ENCODE measurements around the gene SPNS1.
"Not testable (repeated sequence)": the region's sequence is repeated elsewhere in the genome, so short reads cannot be mapped to it uniquely, and the experiment has no call there.

Gene SPNS1, protein sequence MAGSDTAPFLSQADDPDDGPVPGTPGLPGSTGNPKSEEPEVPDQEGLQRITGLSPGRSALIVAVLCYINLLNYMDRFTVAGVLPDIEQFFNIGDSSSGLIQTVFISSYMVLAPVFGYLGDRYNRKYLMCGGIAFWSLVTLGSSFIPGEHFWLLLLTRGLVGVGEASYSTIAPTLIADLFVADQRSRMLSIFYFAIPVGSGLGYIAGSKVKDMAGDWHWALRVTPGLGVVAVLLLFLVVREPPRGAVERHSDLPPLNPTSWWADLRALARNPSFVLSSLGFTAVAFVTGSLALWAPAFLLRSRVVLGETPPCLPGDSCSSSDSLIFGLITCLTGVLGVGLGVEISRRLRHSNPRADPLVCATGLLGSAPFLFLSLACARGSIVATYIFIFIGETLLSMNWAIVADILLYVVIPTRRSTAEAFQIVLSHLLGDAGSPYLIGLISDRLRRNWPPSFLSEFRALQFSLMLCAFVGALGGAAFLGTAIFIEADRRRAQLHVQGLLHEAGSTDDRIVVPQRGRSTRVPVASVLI

DNA sequence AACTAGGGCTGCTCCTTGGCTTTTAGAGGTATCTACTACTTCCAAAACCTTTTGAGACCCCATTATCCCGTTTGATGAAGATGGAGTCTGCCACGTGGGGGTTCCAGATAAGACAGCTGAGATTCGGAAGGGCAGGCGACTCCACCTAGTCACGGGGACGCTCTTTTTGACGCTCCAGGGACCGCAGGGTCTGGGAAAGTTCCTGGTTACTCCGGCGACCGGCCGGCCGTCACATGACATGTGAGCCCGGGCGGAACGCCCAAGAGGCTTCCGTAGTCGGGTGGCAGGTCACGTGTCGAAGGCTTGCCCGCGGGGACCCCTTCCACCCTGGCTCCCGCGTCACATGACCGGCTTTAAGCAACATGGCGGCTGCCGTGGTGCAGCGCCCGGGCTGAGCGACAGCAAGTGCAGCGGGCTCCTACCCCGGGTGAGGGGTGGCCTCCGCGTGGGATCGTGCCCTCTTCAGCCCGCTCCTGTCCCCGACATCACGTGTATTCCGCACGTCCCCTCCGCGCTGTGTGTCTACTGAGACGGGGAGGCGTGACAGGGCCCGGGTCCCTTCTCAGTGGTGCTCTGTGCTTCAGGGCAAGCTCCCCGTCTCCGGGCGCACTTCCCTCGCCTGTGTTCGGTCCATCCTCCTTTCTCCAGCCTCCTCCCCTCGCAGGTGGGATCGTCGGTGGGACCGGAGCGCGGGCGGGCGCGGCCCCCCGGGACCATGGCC is at the start of gene SPNS1:
SPNS1 (plus strand) TSS at position 342 of the 721 bp plus-strand sequence; CDS start at position 716, 374 bp downstream.
- DNase-seq (ENCODE audit: low spot score) = peak; percentile 99

DNA sequence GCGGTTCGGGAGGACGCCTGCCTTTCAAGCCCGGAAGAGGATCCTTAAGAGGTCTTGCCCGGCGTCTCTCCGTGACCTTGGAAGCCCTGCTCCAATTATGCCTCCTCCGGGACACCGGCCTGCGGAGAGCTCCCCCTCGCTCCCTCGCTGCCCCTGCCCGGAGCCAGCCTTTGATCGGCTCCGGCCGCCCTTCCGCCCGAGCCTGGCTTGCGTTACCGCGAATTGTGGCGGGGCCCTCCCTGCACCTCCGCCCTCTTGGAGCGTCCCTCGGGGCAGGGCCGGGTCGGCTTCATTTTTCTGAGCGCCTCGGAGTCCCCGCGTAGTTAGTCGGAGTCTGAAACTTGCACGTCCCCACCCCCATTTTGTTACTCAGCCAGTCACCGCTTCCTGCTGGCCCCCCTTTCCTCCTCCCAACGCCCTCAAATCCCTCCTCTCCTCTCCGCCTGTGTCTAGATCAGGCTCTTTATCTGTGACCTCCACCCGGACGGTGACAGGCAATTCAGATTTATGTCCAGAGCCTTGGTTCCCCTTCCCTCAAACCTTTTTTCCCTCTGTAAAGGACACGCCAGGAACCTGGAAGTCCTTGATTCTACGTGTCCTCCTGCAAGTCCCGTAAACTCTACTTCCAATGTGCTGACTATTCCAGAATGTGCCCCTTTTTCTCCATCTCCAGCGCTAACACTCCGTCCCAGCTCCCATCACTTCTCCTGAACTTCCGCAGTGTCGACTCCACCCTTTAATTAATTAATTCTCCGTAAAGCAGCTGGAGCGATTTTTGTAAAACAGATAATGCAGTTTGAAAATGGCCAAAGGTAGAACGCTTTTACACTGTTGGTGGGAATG is 49.0 kb upstream of the SPNS1 start:
- DNase-seq (ENCODE audit: low spot score) = peak; percentile 75

DNA sequence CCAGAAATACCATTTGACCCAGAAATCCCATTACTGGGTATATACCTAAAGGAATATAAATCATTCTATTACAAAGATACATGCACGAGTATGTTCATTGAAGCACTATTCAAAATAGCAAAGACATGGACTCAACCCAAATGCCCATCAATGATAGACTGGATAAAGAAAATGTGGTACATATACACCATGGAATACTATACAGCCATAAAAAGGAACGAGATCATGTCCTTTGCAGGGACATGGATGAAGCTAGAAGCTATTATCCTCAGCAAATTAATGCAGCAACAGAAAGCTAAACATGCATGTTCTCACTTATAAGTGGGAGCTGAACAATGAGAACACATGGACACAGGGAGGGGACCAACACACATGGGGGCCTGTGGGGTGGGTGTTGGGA is 48.3 kb upstream of the SPNS1 start:
- DNase-seq (ENCODE audit: low spot score) = not testable (repeated sequence)

DNA sequence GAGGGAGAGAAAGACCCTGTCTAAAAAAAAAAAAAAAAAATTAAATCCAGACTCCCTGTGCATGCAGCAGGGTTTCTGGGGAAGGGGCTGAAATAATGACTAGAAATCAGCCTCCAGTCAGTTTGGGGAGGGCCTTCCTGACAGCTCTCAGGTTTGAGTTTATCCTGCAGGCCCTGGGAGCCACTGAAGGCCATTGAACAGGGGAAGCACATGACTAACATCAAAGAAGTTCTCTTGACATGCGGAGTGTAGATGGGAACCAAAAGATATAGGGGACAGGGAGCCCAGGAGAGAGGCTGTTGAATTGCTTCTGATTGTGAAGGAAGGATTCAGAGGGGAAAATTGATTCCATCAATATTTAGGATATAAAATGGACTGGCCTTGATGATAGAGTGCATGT is 46.8 kb upstream of the SPNS1 start:
- DNase-seq (ENCODE audit: low spot score) = no peak

DNA sequence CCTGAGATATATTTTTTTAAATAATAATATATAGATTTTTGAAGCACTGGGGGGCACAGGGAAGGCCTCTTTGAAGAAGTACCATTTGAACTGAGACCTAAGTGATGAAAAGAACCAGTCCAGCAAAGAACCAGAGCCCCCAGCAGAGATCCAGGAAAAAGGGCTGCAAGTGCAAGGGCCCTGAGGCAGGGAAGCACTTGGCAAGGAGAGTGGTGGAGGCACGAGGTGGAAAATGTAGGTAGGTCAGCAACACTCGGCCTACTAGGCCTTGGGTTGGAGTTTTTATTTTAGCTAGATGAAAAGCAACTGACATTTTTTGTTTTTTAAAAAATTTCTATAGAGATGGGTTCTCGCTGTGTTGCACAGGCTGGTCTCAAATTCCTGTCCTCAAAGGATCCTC is 44.4 kb upstream of the SPNS1 start:
- DNase-seq (ENCODE audit: low spot score) = no peak

DNA sequence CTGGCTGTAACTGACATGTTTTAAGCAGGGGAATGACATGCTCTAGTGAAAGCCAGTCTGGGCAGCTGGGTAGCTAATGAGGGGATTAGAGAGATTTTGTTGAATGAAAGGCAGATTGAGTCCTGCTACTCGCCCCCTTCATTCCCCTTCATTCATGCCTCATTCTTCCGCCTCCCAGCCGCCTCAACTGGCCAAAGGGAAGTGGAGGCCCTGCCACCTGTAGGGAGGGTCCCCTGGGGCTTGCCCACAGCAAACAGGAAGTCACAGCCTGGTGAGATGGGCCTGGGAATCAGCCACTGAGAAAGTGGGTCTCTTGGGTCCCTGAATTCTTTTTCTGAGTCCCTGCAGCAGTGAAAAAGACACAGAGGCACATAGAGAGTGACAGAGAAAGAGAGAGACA is 43.9 kb upstream of the SPNS1 start:
- DNase-seq (ENCODE audit: low spot score) = no peak

DNA sequence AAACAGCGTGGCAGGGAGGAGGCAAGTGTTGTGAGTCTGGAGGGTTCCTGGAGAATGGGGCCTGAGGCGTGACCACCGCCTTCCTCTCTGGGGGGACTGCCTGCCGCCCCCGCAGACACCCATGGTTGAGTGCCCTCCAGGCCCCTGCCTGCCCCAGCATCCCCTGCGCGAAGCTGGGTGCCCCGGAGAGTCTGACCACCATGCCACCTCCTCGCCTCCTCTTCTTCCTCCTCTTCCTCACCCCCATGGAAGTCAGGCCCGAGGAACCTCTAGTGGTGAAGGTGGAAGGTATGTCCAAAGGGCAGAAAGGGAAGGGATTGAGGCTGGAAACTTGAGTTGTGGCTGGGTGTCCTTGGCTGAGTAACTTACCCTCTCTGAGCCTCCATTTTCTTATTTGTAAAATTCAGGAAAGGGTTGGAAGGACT is 42.8 kb upstream of the SPNS1 start, which contains the start of gene CD19:
CD19 (plus strand) TSS at position 171 of the 425 bp plus-strand sequence; CDS start at position 201, 30 bp downstream.
- DNase-seq (ENCODE audit: low spot score) = no peak

DNA sequence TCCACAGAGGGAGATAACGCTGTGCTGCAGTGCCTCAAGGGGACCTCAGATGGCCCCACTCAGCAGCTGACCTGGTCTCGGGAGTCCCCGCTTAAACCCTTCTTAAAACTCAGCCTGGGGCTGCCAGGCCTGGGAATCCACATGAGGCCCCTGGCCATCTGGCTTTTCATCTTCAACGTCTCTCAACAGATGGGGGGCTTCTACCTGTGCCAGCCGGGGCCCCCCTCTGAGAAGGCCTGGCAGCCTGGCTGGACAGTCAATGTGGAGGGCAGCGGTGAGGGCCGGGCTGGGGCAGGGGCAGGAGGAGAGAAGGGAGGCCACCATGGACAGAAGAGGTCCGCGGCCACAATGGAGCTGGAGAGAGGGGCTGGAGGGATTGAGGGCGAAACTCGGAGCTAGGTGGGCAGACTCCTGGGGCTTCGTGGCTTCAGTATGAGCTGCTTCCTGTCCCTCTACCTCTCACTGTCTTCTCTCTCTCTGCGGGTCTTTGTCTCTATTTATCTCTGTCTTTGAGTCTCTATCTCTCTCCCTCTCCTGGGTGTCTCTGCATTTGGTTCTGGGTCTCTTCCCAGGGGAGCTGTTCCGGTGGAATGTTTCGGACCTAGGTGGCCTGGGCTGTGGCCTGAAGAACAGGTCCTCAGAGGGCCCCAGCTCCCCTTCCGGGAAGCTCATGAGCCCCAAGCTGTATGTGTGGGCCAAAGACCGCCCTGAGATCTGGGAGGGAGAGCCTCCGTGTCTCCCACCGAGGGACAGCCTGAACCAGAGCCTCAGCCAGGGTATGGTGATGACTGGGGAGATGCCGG is 42.0 kb upstream of the SPNS1 start:
- DNase-seq (ENCODE audit: low spot score) = no peak

DNA sequence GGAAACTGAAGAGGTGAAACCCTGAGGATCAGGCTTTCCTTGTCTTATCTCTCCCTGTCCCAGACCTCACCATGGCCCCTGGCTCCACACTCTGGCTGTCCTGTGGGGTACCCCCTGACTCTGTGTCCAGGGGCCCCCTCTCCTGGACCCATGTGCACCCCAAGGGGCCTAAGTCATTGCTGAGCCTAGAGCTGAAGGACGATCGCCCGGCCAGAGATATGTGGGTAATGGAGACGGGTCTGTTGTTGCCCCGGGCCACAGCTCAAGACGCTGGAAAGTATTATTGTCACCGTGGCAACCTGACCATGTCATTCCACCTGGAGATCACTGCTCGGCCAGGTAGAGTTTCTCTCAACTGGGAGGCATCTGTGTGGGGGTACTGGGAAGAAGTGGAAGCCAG is 41.4 kb upstream of the SPNS1 start:
- no peak for DNase-seq (ENCODE audit: low spot score)

DNA sequence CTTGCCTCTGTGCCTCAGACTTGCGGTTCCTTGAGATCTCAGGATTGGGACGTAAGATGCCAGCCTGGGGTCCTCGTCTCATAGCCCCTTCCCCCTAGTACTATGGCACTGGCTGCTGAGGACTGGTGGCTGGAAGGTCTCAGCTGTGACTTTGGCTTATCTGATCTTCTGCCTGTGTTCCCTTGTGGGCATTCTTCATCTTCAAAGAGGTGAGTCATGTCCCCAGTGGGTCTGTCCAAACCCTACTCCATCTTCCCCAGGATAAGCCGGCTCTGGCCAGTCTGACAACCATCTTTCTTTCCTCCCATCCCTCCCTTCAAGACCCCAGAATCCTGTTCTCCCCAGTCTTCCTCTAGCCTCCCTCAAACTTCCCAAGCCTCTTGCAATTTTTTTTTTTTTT is 39.2 kb upstream of the SPNS1 start:
- DNase-seq (ENCODE audit: low spot score) = no peak

DNA sequence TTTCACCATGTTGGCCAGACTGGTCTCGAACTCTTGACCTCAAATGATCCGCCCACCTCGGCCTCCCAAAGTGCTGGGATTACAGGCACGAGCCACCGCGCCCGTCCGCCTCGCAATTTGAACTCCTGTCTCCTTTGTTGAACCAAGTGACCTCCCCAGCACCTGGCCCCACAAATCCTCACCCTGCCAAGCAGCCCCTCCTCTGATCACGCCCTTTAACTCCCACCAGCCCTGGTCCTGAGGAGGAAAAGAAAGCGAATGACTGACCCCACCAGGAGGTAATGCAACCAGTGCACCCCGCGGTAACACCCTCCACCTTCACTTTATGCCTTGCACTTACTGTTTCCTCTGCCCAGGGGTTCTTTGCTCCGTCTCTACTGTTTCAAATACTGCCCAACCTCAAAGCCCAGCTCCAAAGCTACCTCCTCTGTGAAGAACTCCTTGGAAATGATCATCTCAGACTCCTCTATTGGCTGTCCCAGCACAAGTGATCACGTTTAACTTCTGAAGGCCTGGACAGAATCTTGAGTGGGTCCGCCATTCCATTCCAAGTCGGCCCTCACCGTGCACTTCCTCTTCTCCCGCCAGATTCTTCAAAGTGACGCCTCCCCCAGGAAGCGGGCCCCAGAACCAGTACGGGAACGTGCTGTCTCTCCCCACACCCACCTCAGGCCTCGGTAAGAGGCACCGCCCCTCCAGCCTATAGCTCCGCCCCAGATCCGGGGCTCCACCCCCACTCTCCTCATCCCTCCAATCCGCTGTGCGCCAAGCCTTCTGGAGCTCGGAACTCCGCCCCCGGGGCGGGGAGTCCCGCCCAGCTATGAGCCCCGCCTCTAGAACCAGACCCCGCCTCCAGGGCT is 38.4 kb upstream of the SPNS1 start:
- DNase-seq (ENCODE audit: low spot score) = peak; percentile 84

DNA sequence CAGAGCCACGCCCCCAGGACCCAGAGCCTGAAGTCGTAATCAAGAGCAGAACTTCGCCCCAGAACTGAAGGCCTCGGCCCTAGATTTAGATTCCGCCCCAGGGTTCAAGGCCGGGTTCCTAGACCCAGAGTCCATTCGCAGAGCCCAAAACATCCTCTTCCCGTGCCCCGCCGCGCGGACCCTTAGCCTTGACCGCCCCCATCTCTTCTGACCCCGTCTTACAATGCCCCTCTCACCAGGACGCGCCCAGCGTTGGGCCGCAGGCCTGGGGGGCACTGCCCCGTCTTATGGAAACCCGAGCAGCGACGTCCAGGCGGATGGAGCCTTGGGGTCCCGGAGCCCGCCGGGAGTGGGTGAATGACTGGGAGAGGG is 37.8 kb upstream of the SPNS1 start:
- DNase-seq (ENCODE audit: low spot score) = no peak

DNA sequence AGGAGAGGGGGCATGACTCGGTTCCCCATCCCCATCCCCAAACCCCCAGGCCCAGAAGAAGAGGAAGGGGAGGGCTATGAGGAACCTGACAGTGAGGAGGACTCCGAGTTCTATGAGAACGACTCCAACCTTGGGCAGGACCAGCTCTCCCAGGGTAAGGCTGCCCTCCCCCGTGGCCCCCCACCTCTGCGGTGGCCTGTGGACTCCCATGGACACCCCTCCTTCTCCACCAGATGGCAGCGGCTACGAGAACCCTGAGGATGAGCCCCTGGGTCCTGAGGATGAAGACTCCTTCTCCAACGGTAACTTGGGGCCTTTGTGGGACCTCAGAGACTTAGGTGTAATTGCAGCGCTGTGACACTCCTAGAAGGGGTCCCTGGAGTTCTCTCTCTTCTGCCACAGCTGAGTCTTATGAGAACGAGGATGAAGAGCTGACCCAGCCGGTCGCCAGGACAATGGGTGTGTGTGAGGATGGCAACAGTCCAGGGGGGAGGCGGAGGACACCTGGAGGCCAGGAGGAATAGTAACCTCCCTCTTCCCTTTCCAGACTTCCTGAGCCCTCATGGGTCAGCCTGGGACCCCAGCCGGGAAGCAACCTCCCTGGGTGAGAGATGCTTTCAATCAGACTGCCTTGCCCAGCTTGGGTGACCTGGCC is 37.2 kb upstream of the SPNS1 start:
- DNase-seq (ENCODE audit: low spot score) = no peak

DNA sequence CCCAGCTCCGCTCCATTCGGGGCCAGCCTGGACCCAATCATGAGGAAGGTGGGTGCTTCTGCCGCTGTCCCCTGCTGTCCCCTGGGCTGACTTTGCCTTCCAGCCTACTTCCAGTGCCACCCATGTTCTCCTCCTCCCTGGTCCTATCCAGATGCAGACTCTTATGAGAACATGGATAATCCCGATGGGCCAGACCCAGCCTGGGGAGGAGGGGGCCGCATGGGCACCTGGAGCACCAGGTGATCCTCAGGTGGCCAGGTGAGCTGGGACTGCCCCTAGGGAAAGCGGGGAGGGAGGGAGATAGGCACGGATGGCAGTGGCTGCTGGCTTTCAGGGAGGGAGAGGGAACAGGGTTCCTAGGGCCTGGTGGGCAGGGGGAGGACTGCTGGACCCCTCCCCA is 35.9 kb upstream of the SPNS1 start:
- DNase-seq (ENCODE audit: low spot score) = no peak

DNA sequence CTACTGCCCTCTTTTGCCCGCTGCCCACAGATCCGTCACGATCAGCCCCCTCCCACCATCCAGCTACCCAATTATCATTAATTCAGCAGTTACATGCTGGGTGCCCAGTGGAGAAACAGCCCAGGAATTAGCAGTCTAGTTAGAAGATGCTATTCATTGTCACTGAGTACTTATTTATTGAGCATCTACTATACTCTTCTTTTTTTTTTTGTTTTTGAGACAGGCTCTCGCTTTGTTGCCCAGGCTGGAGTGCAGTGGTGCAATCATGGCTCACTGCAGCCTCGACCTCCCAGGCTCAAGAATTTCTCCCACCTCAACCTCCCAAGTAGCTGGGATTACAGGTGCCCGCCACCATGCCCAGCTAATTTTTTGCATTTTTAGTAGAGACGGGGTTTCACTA is 34.8 kb upstream of the SPNS1 start:
- DNase-seq (ENCODE audit: low spot score) = not testable (repeated sequence)

DNA sequence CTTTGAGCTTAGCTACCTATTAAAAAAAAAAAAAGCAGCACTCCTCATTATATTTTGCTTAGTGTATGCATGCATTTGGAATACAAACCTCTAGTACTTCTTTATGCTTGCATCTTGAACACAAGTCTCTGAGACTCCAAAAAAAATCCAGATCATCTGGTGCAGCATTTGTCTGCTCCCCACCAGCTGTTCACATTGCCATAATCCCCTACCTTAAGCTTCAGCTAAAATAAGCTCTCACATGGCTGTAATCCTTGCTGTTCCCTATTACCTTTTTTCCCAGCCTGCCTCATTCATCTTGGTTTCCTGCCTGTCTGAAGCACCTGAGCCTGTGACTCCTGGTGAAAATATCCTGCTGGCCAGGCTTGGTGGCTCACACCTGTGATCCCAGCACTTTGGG is 31.3 kb upstream of the SPNS1 start:
- DNase-seq (ENCODE audit: low spot score) = no peak

DNA sequence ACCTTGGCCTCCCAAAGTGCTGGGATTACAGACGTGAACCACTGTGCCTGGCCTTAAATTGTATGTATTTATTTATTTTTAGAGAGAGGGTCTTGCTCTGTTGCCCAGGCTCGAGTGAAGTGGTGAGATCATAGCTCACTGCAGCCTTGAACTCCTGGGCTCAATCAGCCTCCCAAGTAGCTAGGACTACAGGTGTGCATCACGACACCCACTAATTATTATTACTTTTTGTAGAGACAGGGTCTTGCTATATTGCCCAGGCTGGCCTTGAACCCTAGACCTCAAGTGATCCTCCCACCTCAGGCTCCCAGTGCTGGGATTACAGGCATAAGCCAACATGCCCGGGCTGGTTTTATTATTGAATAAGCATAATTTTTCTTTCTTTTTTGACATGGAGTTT is 27.9 kb upstream of the SPNS1 start:
- no peak for DNase-seq (ENCODE audit: low spot score)

DNA sequence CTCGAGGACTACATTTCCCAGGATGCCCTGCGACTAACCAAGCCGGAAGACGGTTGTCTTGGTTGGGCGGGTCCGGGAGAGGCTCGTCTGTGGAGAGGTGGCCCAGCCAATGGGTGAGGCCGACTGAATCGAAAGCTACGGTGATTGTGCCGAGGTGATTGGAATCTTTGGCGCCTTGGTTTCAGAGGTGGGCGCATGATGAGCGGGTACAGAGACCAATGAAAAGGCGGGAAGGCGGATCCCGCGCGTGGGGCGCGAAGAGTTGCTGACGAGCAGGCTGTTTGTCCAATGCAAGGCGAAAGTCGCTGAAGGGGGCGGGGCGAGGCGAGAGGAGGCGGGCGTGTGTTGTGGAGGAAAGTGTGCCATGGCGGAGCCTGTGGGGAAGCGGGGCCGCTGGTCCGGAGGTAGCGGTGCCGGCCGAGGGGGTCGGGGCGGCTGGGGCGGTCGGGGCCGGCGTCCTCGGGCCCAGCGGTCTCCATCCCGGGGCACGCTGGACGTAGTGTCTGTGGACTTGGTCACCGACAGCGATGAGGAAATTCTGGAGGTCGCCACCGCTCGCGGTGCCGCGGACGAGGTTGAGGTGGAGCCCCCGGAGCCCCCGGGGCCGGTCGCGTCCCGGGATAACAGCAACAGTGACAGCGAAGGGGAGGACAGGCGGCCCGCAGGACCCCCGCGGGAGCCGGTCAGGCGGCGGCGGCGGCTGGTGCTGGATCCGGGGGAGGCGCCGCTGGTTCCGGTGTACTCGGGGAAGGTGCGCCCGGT is 23.7 kb upstream of the SPNS1 start, which contains the start of gene NFATC2IP:
NFATC2IP (plus strand) TSS at position 290 of the 762 bp plus-strand sequence; CDS start at position 365, 75 bp downstream.
- DNase-seq (ENCODE audit: low spot score) = peak; percentile 100

DNA sequence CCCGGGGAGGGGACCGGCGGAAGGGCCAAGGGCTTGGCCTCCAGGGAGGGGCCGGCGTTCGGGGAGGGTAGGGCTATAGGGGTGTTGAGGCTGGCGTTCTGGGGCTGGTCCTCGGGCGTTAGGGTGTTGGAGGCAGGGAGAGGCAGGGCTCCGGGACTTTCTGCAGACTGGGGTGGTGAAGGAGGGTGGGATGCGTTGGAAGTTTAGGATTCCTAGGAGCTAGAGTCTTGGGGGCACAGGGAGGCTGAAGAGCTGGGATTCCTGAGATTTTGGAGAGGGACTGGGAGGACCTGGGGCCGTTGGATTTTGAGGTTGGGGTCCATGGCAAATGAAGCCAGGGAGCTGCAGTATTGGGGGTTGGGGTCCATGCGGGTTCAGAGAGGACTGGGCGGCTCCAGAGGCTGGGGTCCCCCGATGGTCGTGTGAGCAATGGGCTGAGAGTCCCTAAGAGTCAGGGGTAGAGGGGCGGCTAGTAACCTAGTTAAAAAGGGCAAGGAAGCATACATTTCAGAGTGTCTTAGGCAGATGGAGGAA is 23.1 kb upstream of the SPNS1 start:
- no peak for DNase-seq (ENCODE audit: low spot score)
